BE2C (cell line): ENCODE measurements around the gene ESRRG.

Experiments used
- DNase-seq: peaks from one replicate; pipeline ENCODE4 v3.0.0-alpha.2; 2020
- H3K27me3 ChIP-seq: fragments of 250-450 bp; sonication (Bioruptor Pico); 2 replicates; pipeline ENCODE4 v1.5.1; 2020; ENCODE audit warnings: mild to moderate bottlenecking
- H3K36me3 ChIP-seq: fragments of 250-450 bp; sonication (Bioruptor Pico); 2 replicates; pipeline ENCODE4 v1.5.1; 2020; ENCODE audit warnings: mild to moderate bottlenecking
- H3K4me1 ChIP-seq: fragments of 250-450 bp; sonication (Bioruptor Pico); 2 replicates; pipeline ENCODE4 v1.5.1; 2020
- H3K4me3 ChIP-seq: 2 replicates; pipeline ENCODE4 v1.5.1; 2011; ENCODE audit warnings: low read depth, low read length
- H3K9me3 ChIP-seq: fragments of 250-450 bp; sonication (Bioruptor Pico); 2 replicates; pipeline ENCODE4 v1.5.1; 2020
- CTCF ChIP-seq: IDR thresholded peaks from 2 replicates; pipeline ENCODE4 v1.5.1; 2012; ENCODE audit warnings: mild to moderate bottlenecking, low read depth, low read length

Gene ESRRG

GRCh38 chr1:216632980-216633379 is 90.2 kb downstream of the ESRRG start:
- Histone ChIP-seq H3K36me3 (peaks cover 27% of the 10 kb centered on the region), H3K4me1 (peaks cover 11% of the 10 kb centered on the region), H3K27me3 (no peaks in the 10 kb centered on the region), H3K4me3 (no peak overlapping the region), H3K9me3 (no peaks in the 10 kb centered on the region)
- TF ChIP-seq CTCF: no peak
- no peak for DNase-seq

DNA sequence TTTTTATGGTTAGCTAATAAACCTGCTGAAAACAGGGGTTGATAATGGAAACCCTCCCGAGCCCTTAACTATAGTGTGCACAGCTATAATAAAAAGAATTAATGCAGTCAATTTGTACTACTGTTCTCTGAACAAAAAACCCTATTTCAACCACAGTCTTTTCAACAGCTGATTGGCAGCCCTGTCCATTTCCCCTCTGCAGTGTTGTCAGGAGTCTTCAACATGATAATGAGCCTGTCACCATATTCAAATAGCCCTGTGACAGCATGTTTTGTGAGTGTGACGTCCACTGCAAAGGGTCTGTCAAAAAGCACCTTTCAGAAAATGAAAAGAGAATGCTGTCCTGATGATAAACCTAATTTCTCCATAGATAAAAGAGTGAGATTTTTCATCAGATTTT is 92.7 kb downstream of the ESRRG start:
- peaks cover 32% of the 10 kb centered on the region for H3K4me1 ChIP-seq
- DNase-seq: no peak
- no peaks in the 10 kb centered on the region for H3K9me3 ChIP-seq
- TF ChIP-seq CTCF: no peak
- H3K27me3 ChIP-seq: no peaks in the 10 kb centered on the region
- no peak overlapping the region for H3K4me3 ChIP-seq
- H3K36me3 ChIP-seq: peaks cover 15% of the 10 kb centered on the region

GRCh38 chr1:216627252-216627651 is 96.0 kb downstream of the ESRRG start:
- TF ChIP-seq CTCF: peak; percentile 41
- Histone ChIP-seq H3K4me3 (no peak overlapping the region), H3K27me3 (no peaks in the 10 kb centered on the region), H3K36me3 (peaks cover 10% of the 10 kb centered on the region), H3K4me1 (peaks cover 33% of the 10 kb centered on the region), H3K9me3 (no peaks in the 10 kb centered on the region)
- no peak for DNase-seq

DNA sequence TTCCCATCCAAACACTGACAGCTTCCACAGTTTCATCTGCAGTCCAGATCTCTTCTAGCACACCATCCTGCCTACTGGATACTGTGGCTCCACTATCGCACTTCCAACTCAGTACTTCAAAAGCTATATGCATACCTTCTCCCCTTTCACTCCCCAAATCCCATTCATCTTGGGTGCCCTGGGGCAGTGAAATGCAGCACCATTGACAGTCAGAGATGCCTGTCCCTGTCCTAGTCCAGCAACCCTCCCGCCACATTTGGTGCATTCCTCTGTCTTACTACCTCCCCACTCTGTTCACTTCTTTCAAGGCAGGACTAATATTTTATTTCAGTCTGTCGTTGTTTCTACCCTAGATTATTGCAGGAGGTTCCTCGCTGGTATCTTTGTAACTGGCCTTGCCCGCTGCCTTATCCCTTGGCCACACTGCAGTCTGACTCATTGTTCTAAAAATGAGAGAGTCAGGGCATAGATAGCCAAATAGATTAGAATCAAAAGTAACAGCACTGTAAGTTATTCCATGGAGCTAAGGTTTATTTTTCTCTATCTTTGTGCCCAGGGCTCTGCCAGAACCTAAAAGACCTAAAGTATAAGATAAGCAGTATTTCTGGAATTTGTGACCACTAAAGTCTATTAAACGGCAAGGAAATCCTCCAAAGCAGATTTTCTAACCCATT is 96.7 kb downstream of the ESRRG start:
- H3K27me3 ChIP-seq: no peaks in the 10 kb centered on the region
- DNase-seq: peak; percentile 26
- TF ChIP-seq CTCF: no peak
- peaks cover 15% of the 10 kb centered on the region for H3K36me3 ChIP-seq
- no peaks in the 10 kb centered on the region for H3K9me3 ChIP-seq
- no peak overlapping the region for H3K4me3 ChIP-seq
- H3K4me1 ChIP-seq: peaks cover 35% of the 10 kb centered on the region

DNA sequence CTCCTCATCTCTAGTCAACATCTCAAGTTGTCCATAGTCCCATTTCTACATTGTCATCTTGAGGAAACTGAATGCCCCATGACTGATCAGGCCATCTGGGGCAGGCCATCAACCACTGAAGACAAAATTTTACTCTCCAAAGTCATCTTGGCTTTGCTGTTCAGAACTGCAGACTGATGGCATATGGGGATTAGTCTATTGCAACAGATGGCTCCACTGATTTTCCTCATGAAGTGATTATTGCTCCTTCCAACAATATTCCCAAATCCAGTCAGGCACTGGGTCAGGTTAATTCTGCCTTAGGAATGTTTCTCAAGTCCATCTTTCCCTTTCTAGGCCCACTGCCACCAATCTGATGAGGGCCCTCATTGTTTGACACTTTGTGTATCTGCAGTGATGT is 101.7 kb downstream of the ESRRG start:
- Histone ChIP-seq H3K9me3 (no peaks in the 10 kb centered on the region), H3K4me3 (no peak overlapping the region), H3K36me3 (peaks cover 41% of the 10 kb centered on the region), H3K27me3 (no peaks in the 10 kb centered on the region), H3K4me1 (peaks cover 25% of the 10 kb centered on the region)
- no peak for DNase-seq
- TF ChIP-seq CTCF: no peak

- Histone ChIP-seq H3K36me3 (peaks cover 61% of the 10 kb centered on the region), H3K27me3 (no peaks in the 10 kb centered on the region), H3K4me1 (peaks cover 22% of the 10 kb centered on the region), H3K4me3 (no peak overlapping the region), H3K9me3 (no peaks in the 10 kb centered on the region)
- no peak for TF ChIP-seq CTCF
- DNase-seq: no peak
Observed at GRCh38 chr1:216617081-216617875, 106.0 kb downstream of the ESRRG start.
